IPS-NIHi7 (cell line): ENCODE measurements around the gene MRPL55.
A peak's percentile ranks its signal among the peaks of the same experiment; 100 is the strongest.

Experiments
- DNase-seq: peaks from one replicate; pipeline ENCODE4 v3.0.0; 2012; ENCODE audit warnings: mixed read lengths; ENCODE audit errors: extremely low spot score

Gene MRPL55

GRCh38 chr1:228147768-228148167 is 38.7 kb upstream of the MRPL55 start:
- no peak for DNase-seq

GRCh38 chr1:228147151-228147693 is 38.1 kb upstream of the MRPL55 start:
- DNase-seq = no peak

- DNase-seq = no peak
These were observed 37.5 kb upstream of the MRPL55 start for GRCh38 chr1:228146417-228147150.

GRCh38 chr1:228145463-228146416 is 36.6 kb upstream of the MRPL55 start:
- DNase-seq = no peak

GRCh38 chr1:228144993-228145343 is 35.9 kb upstream of the MRPL55 start:
- no peak for DNase-seq

GRCh38 chr1:228144193-228144992 is 35.3 kb upstream of the MRPL55 start:
- no peak for DNase-seq

GRCh38 chr1:228143480-228144192 is 34.5 kb upstream of the MRPL55 start:
- no peak for DNase-seq

- DNase-seq = no peak
These were observed 33.6 kb upstream of the MRPL55 start for GRCh38 chr1:228142701-228143136.

GRCh38 chr1:228142155-228142691 is 33.1 kb upstream of the MRPL55 start:
- no peak for DNase-seq

- no peak for DNase-seq
These were observed 32.3 kb upstream of the MRPL55 start for GRCh38 chr1:228141226-228142044.

GRCh38 chr1:228140724-228141225 is 31.7 kb upstream of the MRPL55 start:
- DNase-seq = no peak

- peak; percentile 98 for DNase-seq
These were observed 31.0 kb upstream of the MRPL55 start, which contains the start of gene GUK1 for GRCh38 chr1:228139931-228140723. Gene GUK1, plus strand, starts transcription at chr1:228140279. Its CDS starts 24 bp downstream, at chr1:228140303.

- no peak for DNase-seq
These were observed 30.4 kb upstream of the MRPL55 start for GRCh38 chr1:228139406-228139930.

GRCh38 chr1:228136901-228137300 is 27.8 kb upstream of the MRPL55 start:
- DNase-seq = no peak

GRCh38 chr1:228134591-228134990 is 25.5 kb upstream of the MRPL55 start:
- DNase-seq = no peak

GRCh38 chr1:228131766-228132165 is 22.7 kb upstream of the MRPL55 start:
- no peak for DNase-seq

- DNase-seq = no peak
These were observed 16.1 kb upstream of the MRPL55 start for GRCh38 chr1:228125185-228125584.

- no peak for DNase-seq
These were observed 14.4 kb upstream of the MRPL55 start for GRCh38 chr1:228123505-228123904.
